Measurements from ENCODE around the gene SRP9.
A peak's percentile ranks its signal among the peaks of the same experiment; 100 is the strongest.

The SRP9 gene

DNA sequence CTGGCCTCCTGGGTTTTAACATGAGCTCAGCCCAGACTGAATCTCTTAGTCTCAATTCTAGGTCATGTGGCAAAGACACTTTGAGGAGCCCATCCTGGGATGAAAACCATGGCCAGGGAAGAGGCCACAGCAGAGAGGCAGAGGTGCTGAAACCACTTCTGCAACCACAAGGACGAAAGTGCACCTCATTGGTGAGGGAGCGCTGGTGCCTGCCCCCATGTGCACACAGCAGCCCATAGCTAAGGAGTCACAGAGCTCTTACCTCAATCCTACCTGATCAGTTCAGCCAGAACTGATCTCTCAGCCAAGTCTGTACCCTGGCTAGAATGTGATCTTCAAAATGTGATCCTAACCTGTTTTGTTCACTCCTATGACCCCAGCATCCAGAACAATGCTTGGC is 32.9 kb upstream of the SRP9 start:
- Histone ChIP-seq H3K27me3 (ENCODE audit: control insufficient read depth in 5 of 5, insufficient read depth in 4 of 5, low read length in 5 of 5) (no peaks in the 10 kb centered on the region), H3K4me3 (ENCODE audit: low read depth in 1 of 5, low read length in 5 of 5) (no peak overlapping the region), H3K4me1 (ENCODE audit: control insufficient read depth in 5 of 5, insufficient read depth in 5 of 5, low read length in 5 of 5) (peaks cover 3 to 33% (median 26%) of the 10 kb centered on the region in 5 donors), H3K27ac (ENCODE audit: low read depth, low read length) (no peak overlapping the region), H3K36me3 (ENCODE audit: control insufficient read depth in 5 of 5, insufficient read depth in 5 of 5, low read length in 5 of 5) (no peaks in the 10 kb centered on the region), H3K9me3 (ENCODE audit: control insufficient read depth in 5 of 5, low read length in 5 of 5) (no peaks in the 10 kb centered on the region), H3K9ac (ENCODE audit: low read length in 5 of 5) (no peak overlapping the region)

DNA sequence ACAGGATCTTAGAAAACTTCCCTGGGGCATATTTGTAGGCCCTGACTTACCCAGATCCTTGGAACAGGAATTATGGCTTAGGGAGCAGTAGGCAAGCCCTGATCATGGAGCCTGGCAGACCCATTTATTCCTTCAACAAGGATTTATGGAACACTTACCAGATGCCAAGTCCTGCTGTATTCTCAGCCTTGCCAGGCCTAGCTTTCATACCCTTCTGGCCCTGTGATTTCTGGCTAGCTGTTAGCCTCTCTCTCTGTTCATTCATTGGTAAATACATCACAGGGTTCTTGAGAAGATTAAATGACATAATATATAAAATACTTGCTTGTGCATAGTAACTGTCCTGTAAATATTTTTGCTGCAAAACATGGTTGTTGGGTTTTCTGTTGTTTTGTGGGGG is 32.4 kb upstream of the SRP9 start:
- Histone ChIP-seq H3K9ac (ENCODE audit: low read length in 5 of 5) (peak overlapping the region in 1 of 5 donors; percentile 10), H3K27ac (ENCODE audit: low read depth, low read length) (no peak overlapping the region), H3K36me3 (ENCODE audit: control insufficient read depth in 5 of 5, insufficient read depth in 5 of 5, low read length in 5 of 5) (no peaks in the 10 kb centered on the region), H3K27me3 (ENCODE audit: control insufficient read depth in 5 of 5, insufficient read depth in 4 of 5, low read length in 5 of 5) (no peaks in the 10 kb centered on the region), H3K4me1 (ENCODE audit: control insufficient read depth in 5 of 5, insufficient read depth in 5 of 5, low read length in 5 of 5) (peaks cover 3 to 36% (median 26%) of the 10 kb centered on the region in 5 donors), H3K9me3 (ENCODE audit: control insufficient read depth in 5 of 5, low read length in 5 of 5) (no peaks in the 10 kb centered on the region), H3K4me3 (ENCODE audit: low read depth in 1 of 5, low read length in 5 of 5) (no peak overlapping the region)

DNA sequence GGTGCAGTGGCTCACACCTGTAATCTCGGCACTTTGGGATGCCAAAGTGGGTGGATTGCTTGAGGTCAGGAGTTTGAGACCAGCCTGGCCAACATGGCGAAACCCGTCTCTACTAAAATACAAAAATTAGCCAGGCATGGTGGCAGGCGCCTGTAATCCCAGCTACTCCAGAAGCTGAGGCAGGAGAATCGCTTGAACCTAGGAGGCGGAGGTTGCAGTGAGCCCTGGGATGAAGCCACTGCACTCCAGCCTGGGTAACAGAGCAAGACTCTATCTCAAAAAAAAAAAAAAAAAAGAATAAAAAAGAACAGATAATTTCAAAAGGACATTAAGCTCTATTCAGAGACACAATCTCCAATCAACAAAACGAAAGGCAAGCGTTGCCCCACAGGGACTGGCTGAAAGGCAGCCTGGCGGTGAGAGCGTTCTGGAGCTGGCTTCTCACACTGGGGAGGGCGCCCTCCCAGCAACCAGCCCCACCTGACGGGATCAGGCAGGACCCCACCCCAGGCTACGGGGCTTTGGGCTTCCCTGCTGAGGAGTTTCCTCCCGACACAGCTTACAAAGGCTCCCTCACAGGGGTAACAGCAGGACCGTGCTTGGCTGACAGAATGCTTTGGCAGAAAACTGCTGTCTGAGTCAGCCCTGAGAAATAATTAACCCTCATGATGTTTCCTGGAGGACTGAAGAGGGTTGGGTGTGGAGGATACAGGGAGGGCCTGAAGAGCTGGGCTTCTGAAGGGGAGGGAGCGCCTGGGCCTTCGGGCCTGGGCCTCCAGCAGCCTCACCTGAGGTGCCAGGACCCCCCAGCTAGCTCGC is 31.1 kb upstream of the SRP9 start:
- Histone ChIP-seq H3K9me3 (ENCODE audit: control insufficient read depth in 5 of 5, low read length in 5 of 5) (no peaks in the 10 kb centered on the region), H3K9ac (ENCODE audit: low read length in 5 of 5) (peak overlapping the region in 4 of 5 donors; percentile 76 to 83 (median 80)), H3K4me1 (ENCODE audit: control insufficient read depth in 5 of 5, insufficient read depth in 5 of 5, low read length in 5 of 5) (peaks cover 3 to 45% (median 31%) of the 10 kb centered on the region in 5 donors)

DNA sequence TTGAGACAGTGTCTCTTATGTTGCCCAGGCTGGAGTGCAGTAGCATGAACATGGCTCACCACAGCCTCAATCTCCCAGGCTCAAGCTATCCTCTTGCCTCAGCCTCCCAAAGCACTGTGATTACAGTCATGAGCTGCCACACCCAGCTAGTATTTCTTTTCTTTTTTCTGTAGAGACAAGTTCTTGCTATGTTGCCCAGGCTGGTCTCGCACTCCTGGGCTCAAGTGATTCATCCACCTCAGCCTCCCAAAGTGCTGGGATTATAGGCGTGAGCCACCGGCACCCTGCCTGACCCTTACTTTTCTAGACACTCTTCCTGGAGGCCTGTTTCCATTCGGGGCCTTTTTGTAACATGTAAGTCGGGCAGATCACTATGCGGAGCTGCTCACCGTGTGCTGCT is 30.1 kb upstream of the SRP9 start:
- no peak overlapping the region for H3K9ac ChIP-seq (ENCODE audit: low read length in 5 of 5)

More for the DNA sequence above, 31.1 kb upstream of the SRP9 start:
- H3K27me3 ChIP-seq (ENCODE audit: control insufficient read depth in 5 of 5, insufficient read depth in 4 of 5, low read length in 5 of 5), result no peaks in the 10 kb centered on the region
- H3K36me3 ChIP-seq (ENCODE audit: control insufficient read depth in 5 of 5, insufficient read depth in 5 of 5, low read length in 5 of 5), result no peaks in the 10 kb centered on the region
- peak overlapping the region; percentile 82 for H3K27ac ChIP-seq (ENCODE audit: low read depth, low read length)
- peak overlapping the region; percentile 45 to 72 (median 66) for H3K4me3 ChIP-seq (ENCODE audit: low read depth in 1 of 5, low read length in 5 of 5)

DNA sequence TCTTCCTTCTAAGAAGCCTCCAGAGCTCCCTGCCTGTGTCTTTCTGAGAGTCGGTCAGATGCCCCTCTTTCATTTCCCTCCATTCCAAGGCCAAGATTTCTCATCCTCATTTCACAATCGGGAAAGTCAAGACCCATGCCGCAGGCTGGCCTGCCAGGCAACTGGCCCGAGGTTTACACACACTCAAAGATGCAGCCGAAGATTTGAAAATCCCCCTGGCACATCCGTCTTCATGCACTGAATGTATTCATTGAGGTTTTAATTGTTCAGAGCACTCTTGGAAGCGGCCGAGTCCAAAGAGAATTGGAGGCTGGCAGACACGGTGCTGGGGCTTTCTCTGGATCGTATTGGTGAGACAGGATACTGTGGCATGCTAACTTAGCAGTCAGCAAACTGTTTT is 29.1 kb upstream of the SRP9 start:
- H3K4me3 ChIP-seq (ENCODE audit: low read depth in 1 of 5, low read length in 5 of 5), result no peak overlapping the region
- no peaks in the 10 kb centered on the region for H3K36me3 ChIP-seq (ENCODE audit: control insufficient read depth in 5 of 5, insufficient read depth in 5 of 5, low read length in 5 of 5)
- no peaks in the 10 kb centered on the region for H3K9me3 ChIP-seq (ENCODE audit: control insufficient read depth in 5 of 5, low read length in 5 of 5)
- H3K9ac ChIP-seq (ENCODE audit: low read length in 5 of 5), result no peak overlapping the region
- H3K4me1 ChIP-seq (ENCODE audit: control insufficient read depth in 5 of 5, insufficient read depth in 5 of 5, low read length in 5 of 5), result peaks cover 3 to 45% (median 31%) of the 10 kb centered on the region in 5 donors
- no peaks in the 10 kb centered on the region for H3K27me3 ChIP-seq (ENCODE audit: control insufficient read depth in 5 of 5, insufficient read depth in 4 of 5, low read length in 5 of 5)
- no peak overlapping the region for H3K27ac ChIP-seq (ENCODE audit: low read depth, low read length)

More for the DNA sequence above, 30.1 kb upstream of the SRP9 start:
- peak overlapping the region; percentile 82 for H3K27ac ChIP-seq (ENCODE audit: low read depth, low read length)
- no peak overlapping the region for H3K4me3 ChIP-seq (ENCODE audit: low read depth in 1 of 5, low read length in 5 of 5)
- H3K27me3 ChIP-seq (ENCODE audit: control insufficient read depth in 5 of 5, insufficient read depth in 4 of 5, low read length in 5 of 5), result no peaks in the 10 kb centered on the region
- H3K9me3 ChIP-seq (ENCODE audit: control insufficient read depth in 5 of 5, low read length in 5 of 5), result no peaks in the 10 kb centered on the region
- H3K4me1 ChIP-seq (ENCODE audit: control insufficient read depth in 5 of 5, insufficient read depth in 5 of 5, low read length in 5 of 5), result peaks cover 3 to 45% (median 31%) of the 10 kb centered on the region in 5 donors
- H3K36me3 ChIP-seq (ENCODE audit: control insufficient read depth in 5 of 5, insufficient read depth in 5 of 5, low read length in 5 of 5), result no peaks in the 10 kb centered on the region

DNA sequence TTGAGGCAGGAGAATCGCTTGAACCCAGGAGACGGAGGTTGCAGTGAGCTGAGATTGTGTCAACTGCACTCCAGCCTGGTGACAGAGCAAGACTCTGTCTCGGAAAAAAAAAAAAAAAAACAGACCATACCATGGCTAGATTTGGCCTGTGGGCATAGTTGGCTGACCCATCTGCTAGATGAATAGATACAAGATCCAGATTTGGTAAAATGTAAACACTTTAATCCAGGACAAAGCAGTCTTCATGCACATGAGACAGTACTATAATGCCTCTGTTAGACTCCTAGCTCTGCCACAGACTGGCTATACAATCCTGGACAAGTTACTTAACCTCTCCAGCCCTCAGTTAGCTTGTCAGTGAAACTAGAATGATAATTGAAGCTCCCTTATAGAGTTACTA is 27.9 kb upstream of the SRP9 start:
- Histone ChIP-seq H3K27me3 (ENCODE audit: control insufficient read depth in 5 of 5, insufficient read depth in 4 of 5, low read length in 5 of 5) (no peaks in the 10 kb centered on the region), H3K9me3 (ENCODE audit: control insufficient read depth in 5 of 5, low read length in 5 of 5) (no peaks in the 10 kb centered on the region), H3K9ac (ENCODE audit: low read length in 5 of 5) (no peak overlapping the region), H3K36me3 (ENCODE audit: control insufficient read depth in 5 of 5, insufficient read depth in 5 of 5, low read length in 5 of 5) (no peaks in the 10 kb centered on the region), H3K4me3 (ENCODE audit: low read depth in 1 of 5, low read length in 5 of 5) (no peak overlapping the region), H3K27ac (ENCODE audit: low read depth, low read length) (no peak overlapping the region), H3K4me1 (ENCODE audit: control insufficient read depth in 5 of 5, insufficient read depth in 5 of 5, low read length in 5 of 5) (peaks cover 3 to 47% (median 31%) of the 10 kb centered on the region in 5 donors)

DNA sequence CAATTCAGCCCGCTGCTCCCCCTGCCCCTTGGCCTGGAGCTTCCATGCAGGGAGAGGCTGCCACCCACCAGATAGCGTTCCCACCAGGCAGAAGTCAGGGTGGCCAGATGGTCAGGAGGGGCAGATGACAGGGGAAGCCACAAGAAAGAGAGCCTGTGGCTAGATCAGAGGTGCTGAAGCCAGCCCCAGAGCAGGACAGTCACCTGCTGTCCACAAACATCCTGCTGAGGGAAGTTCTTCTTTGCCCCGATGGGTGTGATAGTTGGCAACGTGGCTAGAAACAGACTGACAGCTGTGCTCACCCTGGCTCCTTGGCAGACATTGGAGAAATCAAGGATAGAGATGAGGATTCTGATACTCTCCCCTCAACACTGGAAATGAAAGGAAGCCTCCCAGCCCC is 27.2 kb upstream of the SRP9 start:
- Histone ChIP-seq H3K9me3 (ENCODE audit: control insufficient read depth in 5 of 5, low read length in 5 of 5) (no peaks in the 10 kb centered on the region), H3K27ac (ENCODE audit: low read depth, low read length) (no peak overlapping the region), H3K9ac (ENCODE audit: low read length in 5 of 5) (no peak overlapping the region), H3K36me3 (ENCODE audit: control insufficient read depth in 5 of 5, insufficient read depth in 5 of 5, low read length in 5 of 5) (no peaks in the 10 kb centered on the region), H3K4me3 (ENCODE audit: low read depth in 1 of 5, low read length in 5 of 5) (no peak overlapping the region), H3K27me3 (ENCODE audit: control insufficient read depth in 5 of 5, insufficient read depth in 4 of 5, low read length in 5 of 5) (no peaks in the 10 kb centered on the region), H3K4me1 (ENCODE audit: control insufficient read depth in 5 of 5, insufficient read depth in 5 of 5, low read length in 5 of 5) (peaks cover 8 to 48% (median 28%) of the 10 kb centered on the region in 5 donors)

DNA sequence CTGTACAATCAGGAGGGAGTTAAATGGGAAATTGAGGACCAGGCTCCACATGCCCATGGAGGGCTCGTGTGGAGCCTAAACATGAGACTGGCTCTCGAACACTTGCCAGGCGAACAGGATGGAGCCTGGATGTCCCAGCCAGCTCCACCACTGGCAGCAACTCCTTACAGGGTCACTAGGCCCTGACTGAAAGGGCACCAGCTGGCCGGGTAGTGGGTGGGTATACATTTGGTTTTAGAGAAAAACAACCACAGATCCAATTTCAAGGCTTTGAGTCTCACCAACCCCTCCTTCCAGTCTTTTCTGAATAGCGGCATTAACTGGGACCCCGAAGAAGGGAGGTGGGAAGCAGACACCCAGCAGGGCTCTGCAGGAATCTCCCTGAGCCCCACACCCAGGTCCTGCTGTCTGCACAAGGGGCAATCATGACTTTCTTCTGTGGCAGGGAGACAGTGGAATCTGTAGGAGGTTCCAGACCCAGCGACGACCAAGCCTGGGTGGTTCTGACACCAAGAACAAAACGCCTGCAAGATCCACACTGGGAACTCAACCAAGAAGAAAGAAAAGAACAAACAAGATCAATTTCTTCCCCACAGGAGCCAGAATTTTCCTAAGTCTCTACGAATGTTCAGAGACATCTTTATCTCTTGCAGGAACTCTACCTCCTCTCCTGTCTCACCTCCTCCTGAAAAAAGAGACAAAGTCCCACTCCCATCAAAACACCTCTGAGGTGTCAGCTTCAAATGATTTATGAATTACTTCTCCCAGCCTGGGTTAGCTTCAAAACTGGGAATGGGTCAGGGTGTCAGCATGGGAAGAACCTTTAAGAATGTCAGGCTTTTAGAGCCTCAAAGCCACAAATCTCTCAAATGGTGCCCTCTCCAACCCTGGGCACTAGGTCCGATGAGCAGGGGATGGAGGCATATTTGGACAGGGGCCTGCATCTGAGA is 26.5 kb upstream of the SRP9 start:
- Histone ChIP-seq H3K9ac (ENCODE audit: low read length in 5 of 5) (no peak overlapping the region), H3K36me3 (ENCODE audit: control insufficient read depth in 5 of 5, insufficient read depth in 5 of 5, low read length in 5 of 5) (no peaks in the 10 kb centered on the region), H3K27me3 (ENCODE audit: control insufficient read depth in 5 of 5, insufficient read depth in 4 of 5, low read length in 5 of 5) (no peaks in the 10 kb centered on the region), H3K9me3 (ENCODE audit: control insufficient read depth in 5 of 5, low read length in 5 of 5) (no peaks in the 10 kb centered on the region), H3K4me3 (ENCODE audit: low read depth in 1 of 5, low read length in 5 of 5) (no peak overlapping the region), H3K4me1 (ENCODE audit: control insufficient read depth in 5 of 5, insufficient read depth in 5 of 5, low read length in 5 of 5) (peaks cover 10 to 50% (median 29%) of the 10 kb centered on the region in 5 donors), H3K27ac (ENCODE audit: low read depth, low read length) (no peak overlapping the region)

DNA sequence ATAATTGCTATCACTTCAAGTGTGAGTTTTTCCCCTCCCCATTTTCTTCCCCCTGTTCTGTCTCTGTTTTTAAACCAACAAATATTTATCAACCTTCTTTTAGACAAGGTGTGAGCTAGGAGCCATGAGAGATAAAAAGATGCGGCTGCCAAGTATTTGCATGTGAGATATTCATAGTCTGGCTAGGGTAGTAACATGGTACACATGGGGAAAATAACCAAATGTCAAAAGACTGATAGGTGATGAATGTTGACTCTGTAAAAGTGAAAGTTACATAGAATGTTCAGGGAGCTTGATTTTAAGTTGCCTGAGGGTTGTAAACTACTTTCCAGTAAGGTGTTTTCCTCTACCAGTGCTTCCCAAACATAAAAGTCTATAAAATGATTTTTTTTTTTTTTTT is 25.4 kb upstream of the SRP9 start:
- Histone ChIP-seq H3K4me1 (ENCODE audit: control insufficient read depth in 5 of 5, insufficient read depth in 5 of 5, low read length in 5 of 5) (peaks cover 7 to 47% (median 19%) of the 10 kb centered on the region in 5 donors), H3K4me3 (ENCODE audit: low read depth in 1 of 5, low read length in 5 of 5) (no peak overlapping the region), H3K9me3 (ENCODE audit: control insufficient read depth in 5 of 5, low read length in 5 of 5) (no peaks in the 10 kb centered on the region), H3K27ac (ENCODE audit: low read depth, low read length) (no peak overlapping the region), H3K9ac (ENCODE audit: low read length in 5 of 5) (no peak overlapping the region), H3K27me3 (ENCODE audit: control insufficient read depth in 5 of 5, insufficient read depth in 4 of 5, low read length in 5 of 5) (no peaks in the 10 kb centered on the region), H3K36me3 (ENCODE audit: control insufficient read depth in 5 of 5, insufficient read depth in 5 of 5, low read length in 5 of 5) (no peaks in the 10 kb centered on the region)
